K562 (cell line): ENCODE measurements around the gene CREG2. TPM values are rescaled to one million over a fixed set of nuclear protein-coding genes. Genes with fewer than 3 reads are reported as not detected.

Source experiments
- CEBPB ChIP-seq: fragments of 450-650 bp; IDR thresholded peaks from 2 replicates; pipeline ENCODE4 v1.6.1; 2016; ENCODE audit warnings: missing genetic modification characterization, missing compliant biosample characterization
- HDAC3 ChIP-seq: fragments of 450-650 bp; IDR thresholded peaks from 2 replicates; pipeline ENCODE4 v1.6.1; 2018; ENCODE audit warnings: borderline replicate concordance, mild to moderate bottlenecking, moderate library complexity; ENCODE audit not compliant: partially characterized antibody
- LARP7 ChIP-seq: fragments of 450-650 bp; IDR thresholded peaks from 2 replicates; pipeline ENCODE4 v1.6.1; 2016
- LEF1 ChIP-seq: fragments of 450-650 bp; IDR thresholded peaks from 2 replicates; pipeline ENCODE4 v1.6.1; 2016; ENCODE audit warnings: mild to moderate bottlenecking
- NFYB ChIP-seq: IDR thresholded peaks from 2 replicates; pipeline ENCODE4 v1.6.1; 2011; ENCODE audit warnings: mild to moderate bottlenecking, moderate library complexity; ENCODE audit not compliant: insufficient read length; ENCODE audit errors: extremely low read depth
- NUFIP1 ChIP-seq: fragments of 450-650 bp; IDR thresholded peaks from 2 replicates; pipeline ENCODE4 v1.6.1; 2018; ENCODE audit not compliant: partially characterized antibody
- RBM14 ChIP-seq: fragments of 200-400 bp; formaldehyde crosslinking; IDR thresholded peaks from 2 replicates; pipeline ENCODE4 v1.6.1; 2018; ENCODE audit warnings: low read depth, mild to moderate bottlenecking, low read length, moderate library complexity, borderline replicate concordance; ENCODE audit not compliant: insufficient read depth
- ZBTB1 ChIP-seq: sonication (generic); formaldehyde crosslinking; IDR thresholded peaks from 2 replicates; pipeline ENCODE4 v1.8.1; 2023; ENCODE audit warnings: missing genetic modification reagents, low read depth, mild to moderate bottlenecking, borderline replicate concordance
- ZNF133 ChIP-seq: fragments of 250-450 bp; sonication (Bioruptor Pico); IDR thresholded peaks from 2 replicates; pipeline ENCODE4 v1.4.0; 2020; ENCODE audit warnings: mild to moderate bottlenecking
- ZNF212 ChIP-seq: fragments of 450-650 bp; formaldehyde crosslinking; IDR thresholded peaks from 2 replicates; pipeline ENCODE4 v1.4.0; 2020; ENCODE audit warnings: mild to moderate bottlenecking
- polyA plus RNA-seq, 8 experiments: library from polyadenylated mRNA; depleted of rRNA in 4 of 8; stranded (reverse) in 5 of 8; unstranded in 3 of 8; fragments of >200 nt; fragmentation: Nextera tagmentation in 2 of 8; fragmentation: Illumina TruSeq in 1 of 8; extraction: Ambion mirVana in 2 of 8; extraction: Trizol in 1 of 8; gene quantifications; 2 replicates each; pipeline versions ENCODE4 v1.2.1 to v1.2.3, GENCODE V29; 2011 to 2014; ENCODE audit warnings: inconsistent platforms in 1 of 8, missing spikeins in 1 of 8
- total RNA-seq, 7 experiments: library from RNA; depleted of rRNA in 6 of 7; stranded (reverse); fragments of >200 nt in 6 of 7; fragmentation: Illumina TruSeq in 2 of 7; extraction: Trizol in 2 of 7; gene quantifications; 2 replicates each; pipeline versions ENCODE4 v1.2.1 to v1.2.3, GENCODE V29; 2011 to 2021; ENCODE audit warnings: low replicate concordance in 1 of 7
- TF ChIP-seq, protein P1 (sequence below): sonication (generic); formaldehyde crosslinking; IDR thresholded peaks from 2 replicates; pipeline ENCODE4 v1.8.0; 2023; ENCODE audit warnings: mild to moderate bottlenecking, missing genetic modification reagents
- TF ChIP-seq, protein P2 (sequence below): fragments of 250-450 bp; sonication (Bioruptor Pico); IDR thresholded peaks from 2 replicates; pipeline ENCODE4 v1.8.0; 2021; ENCODE audit warnings: mild to moderate bottlenecking, moderate library complexity
- TF ChIP-seq, protein P3 (sequence below): IDR thresholded peaks from 3 replicates; pipeline ENCODE4 v1.6.1; 2011; ENCODE audit warnings: borderline replicate concordance, mild to moderate bottlenecking, moderate library complexity; ENCODE audit not compliant: insufficient read length; ENCODE audit errors: extremely low read depth
- TF ChIP-seq, protein P4 (sequence below), 2 experiments: fragments of 450-650 bp; IDR thresholded peaks; 2 replicates each; pipeline ENCODE4 v1.6.1; 2016
- TF ChIP-seq, protein P5 (sequence below): sonication (generic); formaldehyde crosslinking; IDR thresholded peaks from 2 replicates; pipeline ENCODE4 v1.8.0; 2022; ENCODE audit warnings: mild to moderate bottlenecking, missing genetic modification reagents

CREG2 gene
- total and polyA plus RNA-seq, 9 of the 15 experiments (the other 6 are each of a cell fraction or from before 2014, with no cell fraction given): not detected

DNA sequence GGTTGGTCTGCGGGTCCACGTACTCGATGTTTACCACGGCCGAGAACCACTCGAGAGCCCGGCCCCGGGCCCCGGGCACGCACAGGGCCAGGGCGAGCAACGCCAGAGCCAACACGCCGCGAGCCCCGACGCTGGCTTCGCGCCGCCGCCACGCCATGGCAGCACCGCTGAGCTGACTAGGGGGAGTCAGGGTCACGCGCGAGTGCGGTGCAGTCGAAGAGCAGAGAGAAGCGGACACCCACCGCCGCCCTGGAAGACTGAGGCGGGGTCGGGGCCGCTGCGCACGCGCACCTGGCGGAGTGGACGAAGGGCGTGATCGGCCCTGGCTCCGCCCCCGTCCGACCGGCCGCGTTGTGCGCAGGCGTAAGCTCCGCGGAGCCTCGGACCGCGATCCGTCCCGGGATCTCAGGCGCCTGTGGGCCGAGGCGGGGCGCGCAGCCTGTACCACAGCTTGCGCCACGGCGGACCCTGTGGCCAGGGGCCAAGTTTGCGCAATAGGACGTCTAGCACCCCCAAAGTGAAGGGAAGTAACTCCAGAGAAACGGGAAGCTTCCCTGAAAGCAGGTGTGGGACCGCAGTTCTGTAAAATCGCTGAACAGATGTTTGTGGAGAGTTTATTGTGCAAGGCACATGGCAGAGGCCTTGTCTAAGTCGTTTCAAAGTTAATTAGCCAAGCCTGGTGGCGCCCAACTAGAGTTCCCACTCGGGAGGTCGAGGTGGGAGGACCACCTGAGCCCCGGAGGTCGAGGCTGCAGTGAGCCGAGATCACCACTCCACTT is 78.7 kb downstream of the CREG2 start, which contains the start of gene RNF149 (continued):
- TF ChIP-seq, protein P1, sequence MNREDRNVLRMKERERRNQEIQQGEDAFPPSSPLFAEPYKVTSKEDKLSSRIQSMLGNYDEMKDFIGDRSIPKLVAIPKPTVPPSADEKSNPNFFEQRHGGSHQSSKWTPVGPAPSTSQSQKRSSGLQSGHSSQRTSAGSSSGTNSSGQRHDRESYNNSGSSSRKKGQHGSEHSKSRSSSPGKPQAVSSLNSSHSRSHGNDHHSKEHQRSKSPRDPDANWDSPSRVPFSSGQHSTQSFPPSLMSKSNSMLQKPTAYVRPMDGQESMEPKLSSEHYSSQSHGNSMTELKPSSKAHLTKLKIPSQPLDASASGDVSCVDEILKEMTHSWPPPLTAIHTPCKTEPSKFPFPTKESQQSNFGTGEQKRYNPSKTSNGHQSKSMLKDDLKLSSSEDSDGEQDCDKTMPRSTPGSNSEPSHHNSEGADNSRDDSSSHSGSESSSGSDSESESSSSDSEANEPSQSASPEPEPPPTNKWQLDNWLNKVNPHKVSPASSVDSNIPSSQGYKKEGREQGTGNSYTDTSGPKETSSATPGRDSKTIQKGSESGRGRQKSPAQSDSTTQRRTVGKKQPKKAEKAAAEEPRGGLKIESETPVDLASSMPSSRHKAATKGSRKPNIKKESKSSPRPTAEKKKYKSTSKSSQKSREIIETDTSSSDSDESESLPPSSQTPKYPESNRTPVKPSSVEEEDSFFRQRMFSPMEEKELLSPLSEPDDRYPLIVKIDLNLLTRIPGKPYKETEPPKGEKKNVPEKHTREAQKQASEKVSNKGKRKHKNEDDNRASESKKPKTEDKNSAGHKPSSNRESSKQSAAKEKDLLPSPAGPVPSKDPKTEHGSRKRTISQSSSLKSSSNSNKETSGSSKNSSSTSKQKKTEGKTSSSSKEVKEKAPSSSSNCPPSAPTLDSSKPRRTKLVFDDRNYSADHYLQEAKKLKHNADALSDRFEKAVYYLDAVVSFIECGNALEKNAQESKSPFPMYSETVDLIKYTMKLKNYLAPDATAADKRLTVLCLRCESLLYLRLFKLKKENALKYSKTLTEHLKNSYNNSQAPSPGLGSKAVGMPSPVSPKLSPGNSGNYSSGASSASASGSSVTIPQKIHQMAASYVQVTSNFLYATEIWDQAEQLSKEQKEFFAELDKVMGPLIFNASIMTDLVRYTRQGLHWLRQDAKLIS (CRISPR knock-in tag): no peak
- TF ChIP-seq, protein P2, sequence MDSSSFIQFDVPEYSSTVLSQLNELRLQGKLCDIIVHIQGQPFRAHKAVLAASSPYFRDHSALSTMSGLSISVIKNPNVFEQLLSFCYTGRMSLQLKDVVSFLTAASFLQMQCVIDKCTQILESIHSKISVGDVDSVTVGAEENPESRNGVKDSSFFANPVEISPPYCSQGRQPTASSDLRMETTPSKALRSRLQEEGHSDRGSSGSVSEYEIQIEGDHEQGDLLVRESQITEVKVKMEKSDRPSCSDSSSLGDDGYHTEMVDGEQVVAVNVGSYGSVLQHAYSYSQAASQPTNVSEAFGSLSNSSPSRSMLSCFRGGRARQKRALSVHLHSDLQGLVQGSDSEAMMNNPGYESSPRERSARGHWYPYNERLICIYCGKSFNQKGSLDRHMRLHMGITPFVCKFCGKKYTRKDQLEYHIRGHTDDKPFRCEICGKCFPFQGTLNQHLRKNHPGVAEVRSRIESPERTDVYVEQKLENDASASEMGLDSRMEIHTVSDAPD (CRISPR knock-in tag): no peak
- TF ChIP-seq LARP7: no peak
- TF ChIP-seq RBM14: no peak
- TF ChIP-seq, protein P3, sequence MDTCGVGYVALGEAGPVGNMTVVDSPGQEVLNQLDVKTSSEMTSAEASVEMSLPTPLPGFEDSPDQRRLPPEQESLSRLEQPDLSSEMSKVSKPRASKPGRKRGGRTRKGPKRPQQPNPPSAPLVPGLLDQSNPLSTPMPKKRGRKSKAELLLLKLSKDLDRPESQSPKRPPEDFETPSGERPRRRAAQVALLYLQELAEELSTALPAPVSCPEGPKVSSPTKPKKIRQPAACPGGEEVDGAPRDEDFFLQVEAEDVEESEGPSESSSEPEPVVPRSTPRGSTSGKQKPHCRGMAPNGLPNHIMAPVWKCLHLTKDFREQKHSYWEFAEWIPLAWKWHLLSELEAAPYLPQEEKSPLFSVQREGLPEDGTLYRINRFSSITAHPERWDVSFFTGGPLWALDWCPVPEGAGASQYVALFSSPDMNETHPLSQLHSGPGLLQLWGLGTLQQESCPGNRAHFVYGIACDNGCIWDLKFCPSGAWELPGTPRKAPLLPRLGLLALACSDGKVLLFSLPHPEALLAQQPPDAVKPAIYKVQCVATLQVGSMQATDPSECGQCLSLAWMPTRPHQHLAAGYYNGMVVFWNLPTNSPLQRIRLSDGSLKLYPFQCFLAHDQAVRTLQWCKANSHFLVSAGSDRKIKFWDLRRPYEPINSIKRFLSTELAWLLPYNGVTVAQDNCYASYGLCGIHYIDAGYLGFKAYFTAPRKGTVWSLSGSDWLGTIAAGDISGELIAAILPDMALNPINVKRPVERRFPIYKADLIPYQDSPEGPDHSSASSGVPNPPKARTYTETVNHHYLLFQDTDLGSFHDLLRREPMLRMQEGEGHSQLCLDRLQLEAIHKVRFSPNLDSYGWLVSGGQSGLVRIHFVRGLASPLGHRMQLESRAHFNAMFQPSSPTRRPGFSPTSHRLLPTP: no peak
- 0 out of 2 replicates have a peak, but pooled peaks have one; percentile 15 for TF ChIP-seq ZNF212 (CRISPR knock-in tag)
- TF ChIP-seq, protein P4, sequence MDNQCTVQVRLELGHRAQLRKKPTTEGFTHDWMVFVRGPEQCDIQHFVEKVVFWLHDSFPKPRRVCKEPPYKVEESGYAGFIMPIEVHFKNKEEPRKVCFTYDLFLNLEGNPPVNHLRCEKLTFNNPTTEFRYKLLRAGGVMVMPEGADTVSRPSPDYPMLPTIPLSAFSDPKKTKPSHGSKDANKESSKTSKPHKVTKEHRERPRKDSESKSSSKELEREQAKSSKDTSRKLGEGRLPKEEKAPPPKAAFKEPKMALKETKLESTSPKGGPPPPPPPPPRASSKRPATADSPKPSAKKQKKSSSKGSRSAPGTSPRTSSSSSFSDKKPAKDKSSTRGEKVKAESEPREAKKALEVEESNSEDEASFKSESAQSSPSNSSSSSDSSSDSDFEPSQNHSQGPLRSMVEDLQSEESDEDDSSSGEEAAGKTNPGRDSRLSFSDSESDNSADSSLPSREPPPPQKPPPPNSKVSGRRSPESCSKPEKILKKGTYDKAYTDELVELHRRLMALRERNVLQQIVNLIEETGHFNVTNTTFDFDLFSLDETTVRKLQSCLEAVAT (IDR thresholded peaks at IDR 0.05): peak in 1 of 2 experiments; percentile 11; a peak in 1 of 4 replicates
- peak; percentile 100 for TF ChIP-seq CEBPB (tag)
- TF ChIP-seq NUFIP1: no peak
- no peak; the same call in 1 of the 2 replicates for TF ChIP-seq ZBTB1 (CRISPR knock-in tag)
- TF ChIP-seq HDAC3: no peak
- TF ChIP-seq LEF1: no peak
- TF ChIP-seq, protein P5, sequence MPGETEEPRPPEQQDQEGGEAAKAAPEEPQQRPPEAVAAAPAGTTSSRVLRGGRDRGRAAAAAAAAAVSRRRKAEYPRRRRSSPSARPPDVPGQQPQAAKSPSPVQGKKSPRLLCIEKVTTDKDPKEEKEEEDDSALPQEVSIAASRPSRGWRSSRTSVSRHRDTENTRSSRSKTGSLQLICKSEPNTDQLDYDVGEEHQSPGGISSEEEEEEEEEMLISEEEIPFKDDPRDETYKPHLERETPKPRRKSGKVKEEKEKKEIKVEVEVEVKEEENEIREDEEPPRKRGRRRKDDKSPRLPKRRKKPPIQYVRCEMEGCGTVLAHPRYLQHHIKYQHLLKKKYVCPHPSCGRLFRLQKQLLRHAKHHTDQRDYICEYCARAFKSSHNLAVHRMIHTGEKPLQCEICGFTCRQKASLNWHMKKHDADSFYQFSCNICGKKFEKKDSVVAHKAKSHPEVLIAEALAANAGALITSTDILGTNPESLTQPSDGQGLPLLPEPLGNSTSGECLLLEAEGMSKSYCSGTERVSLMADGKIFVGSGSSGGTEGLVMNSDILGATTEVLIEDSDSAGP (CRISPR knock-in tag): peak; percentile 65
- TF ChIP-seq NFYB: no peak
- no peak for TF ChIP-seq ZNF133 (CRISPR knock-in tag)
